GM18526 (cell line): ENCODE data around the gene ITFG1.

Experiments
- POLR2A ChIP-seq: IDR thresholded peaks from 3 replicates; pipeline ENCODE4 v1.6.1; 2011; ENCODE audit not compliant: insufficient read length; ENCODE audit errors: extremely low read depth

ITFG1 gene

GRCh38 chr16:47229053-47230050, 231.5 kb downstream of the ITFG1 start:
- TF ChIP-seq POLR2A = no peak

DNA sequence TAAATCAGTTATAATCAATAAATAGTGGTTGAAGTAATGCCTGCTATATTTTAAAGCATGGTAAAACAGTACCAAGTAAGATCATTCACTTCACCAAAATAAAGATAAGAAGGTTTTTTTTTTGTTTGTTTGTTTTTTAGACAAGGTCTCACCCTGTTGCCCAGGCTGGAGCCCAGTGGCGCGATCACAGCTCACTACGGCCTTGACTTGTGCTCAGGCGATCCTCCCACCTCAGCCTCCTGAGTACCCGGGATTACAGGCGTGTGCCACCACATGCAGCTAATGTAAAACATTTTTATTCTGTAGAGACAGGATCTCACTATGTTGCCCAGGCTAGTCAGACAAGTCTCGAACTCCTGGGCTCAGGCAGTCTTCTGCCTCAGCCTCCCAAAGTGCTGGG, 232.6 kb downstream of the ITFG1 start:
- no peak for TF ChIP-seq POLR2A

- TF ChIP-seq POLR2A = no peak
Measured at GRCh38 chr16:47213761-47214440, 247.0 kb downstream of the ITFG1 start.

DNA sequence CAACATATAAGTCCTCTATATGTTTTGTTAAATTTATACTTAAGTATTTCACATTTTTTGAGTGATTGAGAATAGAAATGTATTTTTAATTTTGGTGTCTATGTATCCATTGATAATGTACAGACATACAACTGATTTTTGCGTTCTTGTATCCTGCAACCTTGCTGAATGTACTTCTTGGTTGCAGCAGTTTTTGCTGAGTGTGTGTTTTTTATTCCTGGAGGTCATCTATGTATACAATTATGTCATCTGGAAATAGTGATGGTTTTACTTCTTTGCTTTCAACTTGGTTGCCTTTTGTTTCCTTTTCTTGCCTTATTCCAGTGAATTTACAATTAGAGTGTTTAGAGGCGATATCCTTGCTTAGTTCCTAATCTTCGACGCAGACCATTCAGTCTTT, 249.6 kb downstream of the ITFG1 start:
- no peak for TF ChIP-seq POLR2A

DNA sequence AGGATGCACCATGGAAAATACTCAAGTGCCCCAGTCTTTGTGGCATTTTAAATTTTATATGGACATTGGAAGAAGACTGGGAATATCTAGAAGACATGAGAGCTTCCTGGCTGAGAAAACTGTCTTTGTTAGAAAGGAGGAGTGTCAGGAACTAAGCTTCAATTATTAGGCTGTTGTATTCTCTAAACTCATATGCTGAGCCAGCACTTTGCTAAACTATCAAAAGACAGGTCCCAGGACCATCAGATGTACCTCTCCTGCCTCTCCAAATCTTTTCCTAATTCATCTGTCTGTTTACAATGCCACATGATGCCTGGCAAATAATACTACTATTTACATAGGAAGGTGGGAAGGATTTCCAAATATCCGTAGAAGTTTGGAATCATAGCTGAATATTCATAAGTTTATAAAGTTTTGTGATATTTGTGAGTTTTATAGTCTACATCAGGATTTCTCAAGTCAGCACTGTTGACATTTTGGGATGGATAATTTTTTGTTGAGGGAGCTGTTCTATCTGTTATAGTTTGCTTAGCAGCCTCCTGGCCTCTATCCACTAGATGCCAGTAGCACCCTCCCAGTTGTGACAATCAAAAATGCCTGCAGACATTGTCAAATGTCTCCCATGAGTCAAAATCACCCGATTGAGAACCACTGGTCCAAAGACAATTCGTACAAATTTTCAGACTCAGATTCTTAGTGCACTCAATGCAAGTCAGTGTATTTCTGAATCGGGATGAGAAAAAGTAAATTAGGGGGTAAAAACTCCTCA, 255.9 kb downstream of the ITFG1 start:
- TF ChIP-seq POLR2A = no peak

DNA sequence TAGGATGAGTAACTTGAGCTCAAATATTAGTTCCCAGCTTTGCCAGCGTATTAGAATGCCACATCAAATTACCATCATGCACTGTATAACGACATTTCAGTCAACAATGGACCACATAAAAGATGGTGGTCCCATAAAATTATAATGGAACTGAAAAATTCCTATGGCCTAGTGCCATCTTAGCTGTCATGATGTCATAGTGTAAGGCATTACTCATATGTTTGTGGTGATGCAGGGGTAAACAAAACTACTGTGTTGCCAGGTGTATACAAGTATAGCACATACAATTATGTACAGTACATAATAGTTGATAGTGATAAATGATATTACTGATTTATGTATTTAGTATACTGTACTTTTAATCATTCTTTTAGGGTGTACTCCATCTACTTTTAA, 262.7 kb downstream of the ITFG1 start:
- no peak for TF ChIP-seq POLR2A

DNA sequence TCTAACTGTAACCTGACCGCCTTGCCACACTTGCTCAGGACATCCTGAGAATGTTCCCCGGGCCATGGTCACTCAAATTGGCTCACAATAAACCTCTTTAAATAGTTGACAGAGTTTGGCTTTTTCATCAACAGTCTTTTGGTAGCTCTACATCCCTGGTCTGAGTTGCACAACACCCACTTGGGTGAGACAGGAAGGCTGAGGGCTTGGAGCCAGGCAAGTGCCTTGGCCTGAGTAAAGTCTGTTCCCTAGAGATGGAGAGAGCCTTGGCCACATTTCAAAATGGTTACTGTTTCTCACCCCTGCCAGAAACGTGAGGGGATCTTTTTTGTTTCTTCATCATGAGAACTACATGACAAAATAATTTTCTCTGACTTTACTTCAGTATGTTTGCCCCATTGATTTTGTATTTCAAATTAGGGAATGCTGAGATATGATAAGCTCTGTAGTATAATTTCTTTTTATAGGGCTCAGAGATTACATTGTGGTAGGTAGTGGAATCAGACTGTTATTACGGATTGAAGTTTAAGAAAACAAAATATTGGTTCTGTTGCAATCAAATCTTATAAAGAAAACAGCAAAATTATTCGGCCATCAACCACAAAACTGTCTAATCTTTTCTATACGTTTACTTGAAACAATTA, 263.2 kb downstream of the ITFG1 start:
- no peak for TF ChIP-seq POLR2A

DNA sequence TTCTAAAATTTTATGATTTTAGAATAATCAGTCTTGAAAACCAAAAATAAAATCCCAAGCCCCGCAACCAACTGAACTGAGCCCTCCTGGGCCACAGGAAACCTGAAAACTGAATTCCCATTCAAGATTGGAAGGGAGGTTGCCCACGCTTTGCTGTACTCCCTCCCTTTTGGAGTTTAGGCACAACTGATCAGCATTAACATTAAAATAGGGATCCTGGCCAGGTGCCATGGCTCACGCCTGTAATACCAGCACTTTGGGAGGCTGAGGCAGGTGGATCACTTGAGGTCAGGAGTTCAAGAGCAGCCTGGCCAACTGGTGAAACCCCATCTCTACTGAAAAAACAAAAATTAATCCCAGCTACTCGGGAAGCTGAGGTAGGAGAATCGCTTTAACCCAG, 264.4 kb downstream of the ITFG1 start:
- TF ChIP-seq POLR2A = no peak

DNA sequence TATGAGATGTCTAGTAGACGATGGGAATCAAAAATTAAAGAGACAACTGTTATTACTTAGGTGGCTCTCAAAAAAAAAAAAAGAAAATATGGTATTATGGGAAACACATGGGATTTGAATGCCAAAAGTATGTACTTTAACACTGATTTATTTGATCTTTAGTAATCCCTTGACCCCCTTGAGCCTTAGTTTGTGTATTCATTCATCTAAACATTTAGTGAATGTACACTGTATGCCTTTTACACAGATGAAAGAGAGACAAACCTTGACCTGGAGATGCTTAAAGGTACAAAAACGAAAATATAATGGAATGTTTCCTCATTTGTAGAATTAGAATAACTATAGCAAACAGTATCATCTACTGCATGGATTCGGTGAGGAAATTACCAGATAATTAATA, 278.5 kb downstream of the ITFG1 start:
- no peak for TF ChIP-seq POLR2A

DNA sequence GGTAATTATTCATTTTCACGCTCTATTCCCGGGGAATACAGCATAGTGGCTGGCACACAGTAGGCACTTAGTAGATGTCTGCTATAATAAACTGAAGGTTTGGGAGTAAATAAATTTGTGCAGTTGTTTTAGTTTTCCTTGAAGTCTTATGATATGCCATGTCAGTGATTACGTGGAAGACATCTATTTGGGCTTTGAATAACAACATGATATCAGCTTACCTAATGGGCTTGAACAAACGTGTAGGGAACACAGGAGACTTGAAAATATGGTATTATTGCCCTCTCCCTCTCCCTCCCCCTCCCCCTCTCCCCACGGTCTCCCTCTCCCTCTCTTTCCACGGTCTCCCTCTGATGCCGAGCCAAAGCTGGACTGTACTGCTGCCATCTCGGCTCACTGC, 280.8 kb downstream of the ITFG1 start:
- TF ChIP-seq POLR2A = no peak

- TF ChIP-seq POLR2A = no peak
Measured at GRCh38 chr16:47175152-47175551, 285.7 kb downstream of the ITFG1 start.

- TF ChIP-seq POLR2A = no peak
Measured at GRCh38 chr16:47162670-47163420, 298.0 kb downstream of the ITFG1 start.

DNA sequence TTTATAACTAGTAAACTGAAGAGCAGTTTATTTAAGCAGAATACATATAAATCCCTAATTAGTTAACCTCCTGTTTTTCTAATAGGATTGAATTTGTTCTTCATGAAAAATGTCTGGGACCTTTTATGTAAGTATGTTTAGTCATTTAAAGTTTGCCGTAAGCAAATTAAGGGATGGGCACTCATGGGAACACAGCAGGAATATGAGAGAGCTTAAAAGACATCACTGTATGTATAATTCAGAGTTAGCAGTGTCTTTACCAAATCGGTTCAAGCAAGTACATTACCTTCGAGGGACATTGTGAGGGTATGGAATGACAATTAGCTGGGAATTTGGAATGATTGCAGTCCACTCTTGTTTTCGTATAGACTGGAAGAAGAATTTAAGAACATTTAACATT, 299.4 kb downstream of the ITFG1 start:
- no peak for TF ChIP-seq POLR2A

- no peak for TF ChIP-seq POLR2A
Measured at GRCh38 chr16:47160422-47160821, 300.4 kb downstream of the ITFG1 start.
